ENCODE measurements around the gene NOD2.

The NOD2 gene

DNA sequence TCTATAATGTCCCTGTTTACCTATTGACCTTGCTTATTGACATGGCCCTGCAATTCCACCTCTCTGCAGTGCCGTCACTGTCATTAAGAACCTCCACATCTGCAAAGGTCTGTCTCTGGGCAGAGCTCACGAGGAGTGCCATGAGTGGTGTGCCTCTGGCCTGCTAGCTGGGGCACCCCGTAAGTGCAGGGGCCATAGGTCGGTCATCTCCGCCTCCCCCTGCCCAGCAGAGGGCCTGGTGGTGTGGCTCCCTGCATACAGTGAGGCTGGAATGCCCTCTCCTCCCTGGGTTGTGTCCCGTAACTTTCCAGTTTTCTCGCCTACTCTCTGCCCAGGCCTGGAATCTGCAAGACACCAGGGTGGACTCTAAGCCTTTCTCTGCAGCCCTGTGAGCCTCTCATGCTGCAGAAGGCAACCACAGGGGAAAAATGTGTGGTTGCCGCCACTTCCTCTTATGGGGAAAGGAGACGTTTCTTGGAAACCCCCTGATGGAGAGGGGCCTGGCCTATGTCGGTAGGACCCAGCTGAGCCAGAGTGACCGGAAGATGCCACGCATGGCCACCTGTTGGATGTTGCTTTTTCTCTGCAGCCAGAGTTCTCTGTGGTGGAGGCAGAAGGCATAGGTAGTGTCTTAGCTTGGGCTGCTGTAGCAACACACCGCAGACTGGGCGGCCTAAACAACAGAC lies 9.6 kb upstream of the NOD2 start:
- H3K27ac ChIP-seq, result no peak overlapping the region
- TF ChIP-seq, protein P1, sequence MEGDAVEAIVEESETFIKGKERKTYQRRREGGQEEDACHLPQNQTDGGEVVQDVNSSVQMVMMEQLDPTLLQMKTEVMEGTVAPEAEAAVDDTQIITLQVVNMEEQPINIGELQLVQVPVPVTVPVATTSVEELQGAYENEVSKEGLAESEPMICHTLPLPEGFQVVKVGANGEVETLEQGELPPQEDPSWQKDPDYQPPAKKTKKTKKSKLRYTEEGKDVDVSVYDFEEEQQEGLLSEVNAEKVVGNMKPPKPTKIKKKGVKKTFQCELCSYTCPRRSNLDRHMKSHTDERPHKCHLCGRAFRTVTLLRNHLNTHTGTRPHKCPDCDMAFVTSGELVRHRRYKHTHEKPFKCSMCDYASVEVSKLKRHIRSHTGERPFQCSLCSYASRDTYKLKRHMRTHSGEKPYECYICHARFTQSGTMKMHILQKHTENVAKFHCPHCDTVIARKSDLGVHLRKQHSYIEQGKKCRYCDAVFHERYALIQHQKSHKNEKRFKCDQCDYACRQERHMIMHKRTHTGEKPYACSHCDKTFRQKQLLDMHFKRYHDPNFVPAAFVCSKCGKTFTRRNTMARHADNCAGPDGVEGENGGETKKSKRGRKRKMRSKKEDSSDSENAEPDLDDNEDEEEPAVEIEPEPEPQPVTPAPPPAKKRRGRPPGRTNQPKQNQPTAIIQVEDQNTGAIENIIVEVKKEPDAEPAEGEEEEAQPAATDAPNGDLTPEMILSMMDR (IDR thresholded peaks at IDR 0.05), result no peak
- TF ChIP-seq ZFX (IDR thresholded peaks at IDR 0.05; ENCODE audit: borderline replicate concordance), result no peak

DNA sequence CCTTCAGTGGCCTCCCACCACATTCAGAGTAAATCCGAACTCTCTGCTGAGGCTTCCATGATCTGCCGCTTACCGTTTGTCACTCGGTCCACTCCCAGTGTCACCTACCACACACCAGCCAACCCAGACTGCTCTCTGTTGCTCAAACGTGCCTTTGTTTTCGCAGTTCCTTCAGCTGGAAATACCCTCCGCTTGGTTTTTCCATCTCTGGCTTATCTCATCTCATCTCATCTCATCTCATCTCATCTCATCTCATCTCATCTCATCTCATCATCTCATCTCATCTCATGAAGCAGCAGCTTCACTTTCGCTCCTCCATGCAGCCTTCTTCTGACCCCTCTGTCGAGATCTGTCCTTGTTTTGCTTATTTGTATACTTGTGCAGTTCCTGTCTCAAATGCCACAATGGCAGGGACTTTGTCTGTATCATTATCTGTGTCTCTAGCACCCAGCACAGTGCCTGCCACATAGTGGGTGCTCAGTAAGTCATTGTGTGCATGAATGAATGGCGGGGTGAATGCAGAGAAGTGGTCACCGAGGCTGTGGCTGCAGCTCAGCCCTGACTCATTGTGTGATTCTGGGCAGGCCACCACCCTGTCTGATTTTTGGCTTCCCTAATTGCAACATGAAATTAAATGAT lies 8.5 kb upstream of the NOD2 start:
- TF ChIP-seq, protein P1 (IDR thresholded peaks at IDR 0.05), result no peak
- no peak for TF ChIP-seq ZFX (IDR thresholded peaks at IDR 0.05; ENCODE audit: borderline replicate concordance)
- H3K27ac ChIP-seq, result no peak overlapping the region

DNA sequence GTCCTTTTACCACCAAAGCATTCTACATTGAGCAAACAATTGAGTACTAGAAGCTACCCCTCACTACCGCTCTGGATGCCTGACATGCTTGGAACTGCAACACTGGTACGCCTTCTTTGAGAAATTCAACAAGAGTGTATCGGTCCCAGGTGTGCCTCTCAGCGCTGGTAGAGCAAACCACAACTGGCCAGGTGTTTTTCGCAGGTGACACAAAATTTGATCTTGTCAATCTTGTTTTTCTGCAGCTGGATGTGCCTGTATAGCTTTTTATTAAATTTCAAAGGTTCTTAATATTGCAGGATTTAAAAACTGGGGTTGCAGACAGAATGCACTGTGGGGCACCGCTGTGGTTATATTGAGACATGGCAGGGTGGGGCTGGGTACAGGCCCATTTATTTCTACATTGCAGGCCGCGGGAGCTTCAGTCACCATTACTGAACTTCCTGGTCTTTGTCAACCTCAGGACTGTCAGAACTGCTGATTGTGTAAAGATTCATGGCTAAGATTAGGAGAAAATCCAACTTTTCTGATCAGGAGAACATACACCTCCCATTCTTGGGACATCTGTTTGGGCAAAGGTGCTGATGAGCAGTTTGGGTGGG lies 7.8 kb upstream of the NOD2 start:
- H3K27ac ChIP-seq, result no peak overlapping the region
- no peak for TF ChIP-seq ZFX (IDR thresholded peaks at IDR 0.05; ENCODE audit: borderline replicate concordance)
- TF ChIP-seq, protein P1 (IDR thresholded peaks at IDR 0.05), result no peak

DNA sequence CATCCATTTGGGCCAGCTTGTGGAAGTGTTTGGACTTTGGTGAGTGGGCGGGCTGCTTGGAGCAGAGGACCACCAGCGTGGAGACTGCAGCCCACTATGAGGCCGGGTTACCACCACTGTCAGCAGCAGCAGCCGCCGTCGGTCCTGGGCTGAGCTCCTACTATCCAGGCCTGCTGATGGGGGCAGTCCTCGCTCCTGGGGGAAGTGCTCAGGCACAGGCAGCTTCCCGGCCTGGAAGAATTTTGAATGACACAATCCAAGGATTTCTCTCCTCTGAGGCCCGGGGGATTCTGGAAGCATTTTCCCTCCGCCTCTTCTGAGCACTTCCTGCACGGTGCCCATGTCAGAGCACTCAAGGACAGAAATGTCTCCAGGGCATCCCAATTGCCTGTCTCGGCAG lies 5.3 kb upstream of the NOD2 start:
- TF ChIP-seq, protein P1 (IDR thresholded peaks at IDR 0.05), result no peak
- no peak for TF ChIP-seq ZFX (IDR thresholded peaks at IDR 0.05; ENCODE audit: borderline replicate concordance)
- H3K27ac ChIP-seq, result no peak overlapping the region

DNA sequence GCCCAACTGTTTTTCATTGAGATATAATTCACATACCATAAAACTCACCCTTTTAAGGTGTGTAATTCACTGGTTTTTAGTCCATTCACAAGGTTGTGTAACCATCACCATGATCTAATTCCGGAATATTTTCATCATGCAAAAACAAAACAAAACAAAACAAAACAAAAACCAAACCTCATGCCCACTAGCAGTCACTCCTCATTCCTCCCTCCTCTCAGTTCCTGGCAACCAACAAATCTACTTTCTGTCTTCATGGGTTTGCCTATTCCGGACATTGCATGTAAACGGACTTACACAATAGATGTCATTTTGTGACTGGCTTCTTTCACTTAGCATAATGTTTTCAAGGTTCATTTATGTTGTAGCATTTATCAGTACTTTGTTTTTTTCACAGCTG lies 4.5 kb upstream of the NOD2 start:
- TF ChIP-seq, protein P1 (IDR thresholded peaks at IDR 0.05), result no peak
- no peak for TF ChIP-seq ZFX (IDR thresholded peaks at IDR 0.05; ENCODE audit: borderline replicate concordance)
- no peak overlapping the region for H3K27ac ChIP-seq

DNA sequence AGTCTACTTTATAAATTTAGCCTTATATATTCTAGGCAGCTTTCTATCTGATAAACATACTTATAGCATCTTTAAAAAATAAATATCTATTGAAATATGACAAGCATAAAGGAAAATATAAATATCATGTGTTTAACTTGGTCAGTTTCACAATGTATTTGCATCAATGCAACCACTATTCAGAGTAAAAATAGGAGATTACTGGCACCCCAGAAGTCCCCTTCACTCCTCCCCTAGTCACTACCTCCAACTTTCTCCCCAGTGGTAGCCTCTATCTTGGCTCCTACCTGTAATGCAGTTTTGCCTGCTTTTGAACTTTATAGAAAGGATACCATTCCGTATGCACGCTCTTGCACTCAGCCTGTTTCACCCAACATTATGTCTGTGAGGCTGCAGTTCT lies 3.2 kb upstream of the NOD2 start:
- no peak overlapping the region for H3K27ac ChIP-seq
- no peak for TF ChIP-seq ZFX (IDR thresholded peaks at IDR 0.05; ENCODE audit: borderline replicate concordance)
- TF ChIP-seq, protein P1 (IDR thresholded peaks at IDR 0.05), result no peak

DNA sequence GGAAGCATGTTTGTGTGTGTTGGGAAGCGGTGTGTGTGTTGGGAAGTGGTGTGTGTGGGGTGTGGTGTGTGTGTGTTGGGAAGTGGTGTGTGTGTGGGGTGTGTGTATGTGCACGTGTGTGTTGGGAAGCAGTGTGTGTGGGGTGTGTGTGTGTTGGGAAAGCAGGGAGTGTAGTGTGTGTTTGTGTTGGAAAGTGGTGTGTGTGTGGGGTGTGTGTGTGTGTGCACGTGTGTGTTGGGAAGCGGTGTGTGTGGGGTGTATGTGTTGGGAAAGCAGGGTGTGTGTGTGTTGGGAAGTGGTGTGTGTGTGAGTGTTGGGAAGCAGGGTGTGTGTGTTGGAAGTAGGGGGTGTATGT lies 785 bp upstream of the NOD2 start:
- TF ChIP-seq, protein P1 (IDR thresholded peaks at IDR 0.05), result no peak
- no peak for TF ChIP-seq ZFX (IDR thresholded peaks at IDR 0.05; ENCODE audit: borderline replicate concordance)

More for the DNA sequence above, 785 bp upstream of the NOD2 start:
- no peak overlapping the region for H3K27ac ChIP-seq
